Activated CD4-positive, alpha-beta T cell treated with anti-CD3 and anti-CD28 coated beads, Interleukin-10, Interleukin-2, amounts not matched to agents 100 ng/mL and 50 ng/mL, durations not matched to agents 16 hours and 8 hours (primary cell): ENCODE data around the gene INTS3.

Experiments
- DNase-seq: peaks from one replicate; pipeline ENCODE4 v3.0.0-alpha.2; 2020

INTS3 gene, protein sequence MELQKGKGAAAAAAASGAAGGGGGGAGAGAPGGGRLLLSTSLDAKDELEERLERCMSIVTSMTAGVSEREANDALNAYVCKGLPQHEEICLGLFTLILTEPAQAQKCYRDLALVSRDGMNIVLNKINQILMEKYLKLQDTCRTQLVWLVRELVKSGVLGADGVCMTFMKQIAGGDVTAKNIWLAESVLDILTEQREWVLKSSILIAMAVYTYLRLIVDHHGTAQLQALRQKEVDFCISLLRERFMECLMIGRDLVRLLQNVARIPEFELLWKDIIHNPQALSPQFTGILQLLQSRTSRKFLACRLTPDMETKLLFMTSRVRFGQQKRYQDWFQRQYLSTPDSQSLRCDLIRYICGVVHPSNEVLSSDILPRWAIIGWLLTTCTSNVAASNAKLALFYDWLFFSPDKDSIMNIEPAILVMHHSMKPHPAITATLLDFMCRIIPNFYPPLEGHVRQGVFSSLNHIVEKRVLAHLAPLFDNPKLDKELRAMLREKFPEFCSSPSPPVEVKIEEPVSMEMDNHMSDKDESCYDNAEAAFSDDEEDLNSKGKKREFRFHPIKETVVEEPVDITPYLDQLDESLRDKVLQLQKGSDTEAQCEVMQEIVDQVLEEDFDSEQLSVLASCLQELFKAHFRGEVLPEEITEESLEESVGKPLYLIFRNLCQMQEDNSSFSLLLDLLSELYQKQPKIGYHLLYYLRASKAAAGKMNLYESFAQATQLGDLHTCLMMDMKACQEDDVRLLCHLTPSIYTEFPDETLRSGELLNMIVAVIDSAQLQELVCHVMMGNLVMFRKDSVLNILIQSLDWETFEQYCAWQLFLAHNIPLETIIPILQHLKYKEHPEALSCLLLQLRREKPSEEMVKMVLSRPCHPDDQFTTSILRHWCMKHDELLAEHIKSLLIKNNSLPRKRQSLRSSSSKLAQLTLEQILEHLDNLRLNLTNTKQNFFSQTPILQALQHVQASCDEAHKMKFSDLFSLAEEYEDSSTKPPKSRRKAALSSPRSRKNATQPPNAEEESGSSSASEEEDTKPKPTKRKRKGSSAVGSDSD

DNA sequence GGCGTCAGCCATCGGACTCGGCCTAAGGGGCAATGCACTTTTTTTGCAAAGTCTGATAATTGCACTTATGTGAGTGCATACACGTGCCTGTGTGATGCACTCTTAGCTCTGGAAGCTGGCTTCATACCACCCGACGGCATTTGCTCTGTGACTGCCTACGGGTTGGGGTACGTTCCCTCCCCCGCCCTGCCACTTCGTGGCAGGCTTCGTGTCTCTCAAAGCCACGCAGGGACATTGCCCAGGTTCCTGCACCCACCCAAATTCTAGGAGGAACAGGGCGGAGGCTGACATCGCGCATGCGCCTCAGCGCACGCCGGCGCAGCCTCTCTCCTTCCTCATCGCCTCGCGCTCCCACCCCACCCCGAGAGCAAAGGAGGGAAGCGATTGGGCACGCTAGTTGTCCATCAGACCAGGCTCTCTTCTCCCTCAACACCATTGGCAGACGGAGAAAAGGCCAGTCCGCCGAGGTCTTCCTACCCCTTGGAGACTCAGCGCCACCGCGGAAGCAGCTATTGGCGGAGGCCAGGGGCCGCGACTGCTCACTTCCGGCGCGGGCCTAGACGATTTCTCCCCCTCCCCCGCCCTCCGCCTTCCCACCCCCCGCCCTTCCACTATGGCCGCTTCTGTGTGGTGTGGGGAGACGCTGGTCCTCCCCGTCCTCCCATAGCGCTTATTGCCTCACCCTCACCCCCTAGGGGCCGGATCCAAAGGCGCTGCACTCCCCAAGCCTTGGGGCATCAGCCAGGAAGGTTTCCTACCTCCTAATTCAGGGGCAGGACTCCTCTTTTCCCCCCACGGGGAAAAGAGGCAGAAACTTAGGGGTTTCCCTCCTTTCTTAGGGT is at the start of gene INTS3:
Gene INTS3 (plus strand): TSS at position 588 of the 842 bp plus-strand sequence. CDS start 585 bp downstream, outside the sequence.
- peak; percentile 100 for DNase-seq

DNA sequence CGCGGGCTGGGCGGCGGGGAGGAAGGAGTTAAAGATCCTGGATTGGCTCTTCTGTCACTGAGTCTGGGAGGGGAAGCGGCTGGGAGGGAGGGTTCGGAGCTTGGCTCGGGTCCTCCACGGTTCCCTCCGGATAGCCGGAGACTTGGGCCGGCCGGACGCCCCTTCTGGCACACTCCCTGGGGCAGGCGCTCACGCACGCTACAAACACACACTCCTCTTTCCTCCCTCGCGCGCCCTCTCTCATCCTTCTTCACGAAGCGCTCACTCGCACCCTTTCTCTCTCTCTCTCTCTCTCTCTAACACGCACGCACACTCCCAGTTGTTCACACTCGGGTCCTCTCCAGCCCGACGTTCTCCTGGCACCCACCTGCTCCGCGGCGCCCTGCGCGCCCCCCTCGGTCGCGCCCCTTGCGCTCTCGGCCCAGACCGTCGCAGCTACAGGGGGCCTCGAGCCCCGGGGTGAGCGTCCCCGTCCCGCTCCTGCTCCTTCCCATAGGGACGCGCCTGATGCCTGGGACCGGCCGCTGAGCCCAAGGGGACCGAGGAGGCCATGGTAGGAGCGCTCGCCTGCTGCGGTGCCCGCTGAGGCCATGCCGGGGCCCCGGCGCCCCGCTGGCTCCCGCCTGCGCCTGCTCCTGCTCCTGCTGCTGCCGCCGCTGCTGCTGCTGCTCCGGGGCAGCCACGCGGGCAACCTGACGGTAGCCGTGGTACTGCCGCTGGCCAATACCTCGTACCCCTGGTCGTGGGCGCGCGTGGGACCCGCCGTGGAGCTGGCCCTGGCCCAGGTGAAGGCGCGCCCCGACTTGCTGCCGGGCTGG is 49.1 kb upstream of the INTS3 start, which contains the start of gene NPR1:
Gene NPR1 (plus strand): TSS at position 170 of the 818 bp plus-strand sequence. CDS start 421 bp downstream, at position 591.
- DNase-seq = peak; percentile 19

DNA sequence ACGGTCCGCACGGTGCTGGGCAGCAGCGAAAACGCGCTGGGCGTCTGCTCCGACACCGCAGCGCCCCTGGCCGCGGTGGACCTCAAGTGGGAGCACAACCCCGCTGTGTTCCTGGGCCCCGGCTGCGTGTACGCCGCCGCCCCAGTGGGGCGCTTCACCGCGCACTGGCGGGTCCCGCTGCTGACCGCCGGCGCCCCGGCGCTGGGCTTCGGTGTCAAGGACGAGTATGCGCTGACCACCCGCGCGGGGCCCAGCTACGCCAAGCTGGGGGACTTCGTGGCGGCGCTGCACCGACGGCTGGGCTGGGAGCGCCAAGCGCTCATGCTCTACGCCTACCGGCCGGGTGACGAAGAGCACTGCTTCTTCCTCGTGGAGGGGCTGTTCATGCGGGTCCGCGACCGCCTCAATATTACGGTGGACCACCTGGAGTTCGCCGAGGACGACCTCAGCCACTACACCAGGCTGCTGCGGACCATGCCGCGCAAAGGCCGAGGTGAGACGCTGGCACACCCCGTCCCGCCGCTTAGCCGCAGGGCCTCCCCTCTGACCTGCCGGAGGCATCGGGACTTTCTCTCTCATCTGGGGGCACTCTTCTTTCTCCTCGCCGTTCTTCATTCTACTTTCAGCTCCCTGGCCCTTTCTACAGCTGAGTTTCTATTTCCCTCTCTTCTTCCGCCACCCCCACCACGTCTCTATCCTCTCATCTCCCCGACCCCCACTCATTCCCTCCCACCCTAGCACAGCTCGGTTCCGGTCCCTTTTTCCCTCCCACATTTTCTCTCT is 48.3 kb upstream of the INTS3 start:
- peak; percentile 20 for DNase-seq

DNA sequence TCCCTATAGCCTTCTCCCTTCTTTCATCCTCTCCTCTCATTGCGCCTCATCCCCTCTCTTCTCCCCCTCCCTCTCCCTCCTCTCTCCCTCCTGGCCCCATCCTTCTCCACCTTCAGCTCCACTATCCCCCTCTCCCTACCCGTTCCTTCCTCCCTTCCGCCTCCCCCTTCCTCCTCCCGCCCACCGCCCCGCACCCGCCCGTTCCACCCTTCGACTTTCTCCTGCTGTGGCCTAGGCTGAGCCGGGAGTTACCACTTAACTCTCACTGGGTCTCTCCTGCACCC is 47.8 kb upstream of the INTS3 start:
- DNase-seq = no peak

DNA sequence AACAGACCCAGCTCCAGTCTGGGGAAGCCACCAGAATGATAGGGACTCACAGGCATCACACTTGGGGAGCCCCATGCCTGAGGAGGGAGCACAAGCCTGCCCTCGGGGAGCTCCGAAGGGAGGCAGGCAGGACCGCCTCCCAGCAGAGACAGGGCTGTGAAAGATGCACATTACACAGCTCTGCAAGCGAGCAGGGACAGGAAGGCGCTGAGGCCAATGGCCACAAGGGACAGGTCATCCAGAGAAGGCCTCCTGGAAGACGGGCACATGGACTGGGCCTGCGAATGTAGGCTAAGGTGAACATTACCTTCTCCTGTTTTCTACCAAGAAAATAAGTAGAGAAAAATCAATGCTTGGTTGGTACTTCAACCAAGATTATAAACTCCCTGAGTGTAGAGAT is 45.1 kb upstream of the INTS3 start:
- DNase-seq = no peak

DNA sequence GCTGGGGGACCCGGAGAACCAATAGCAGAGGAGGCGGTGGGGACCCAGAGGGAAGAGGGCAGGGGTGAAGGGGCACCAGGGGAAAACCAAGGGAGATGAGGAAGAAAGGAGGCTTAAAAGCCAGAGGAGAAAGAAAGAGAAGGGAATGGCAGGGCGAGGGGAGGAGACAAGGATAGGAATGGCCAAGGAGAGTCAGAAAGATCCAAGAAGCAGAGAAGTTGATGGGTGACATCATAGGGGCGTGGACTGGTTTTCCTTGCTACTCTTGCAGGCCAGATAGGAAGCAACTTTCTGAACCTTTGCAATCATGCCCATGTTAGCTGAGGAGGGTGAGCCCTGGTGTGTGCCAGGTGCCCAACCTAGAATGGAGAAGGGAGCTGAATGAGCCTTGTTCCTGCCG is 44.0 kb upstream of the INTS3 start:
- DNase-seq = no peak

DNA sequence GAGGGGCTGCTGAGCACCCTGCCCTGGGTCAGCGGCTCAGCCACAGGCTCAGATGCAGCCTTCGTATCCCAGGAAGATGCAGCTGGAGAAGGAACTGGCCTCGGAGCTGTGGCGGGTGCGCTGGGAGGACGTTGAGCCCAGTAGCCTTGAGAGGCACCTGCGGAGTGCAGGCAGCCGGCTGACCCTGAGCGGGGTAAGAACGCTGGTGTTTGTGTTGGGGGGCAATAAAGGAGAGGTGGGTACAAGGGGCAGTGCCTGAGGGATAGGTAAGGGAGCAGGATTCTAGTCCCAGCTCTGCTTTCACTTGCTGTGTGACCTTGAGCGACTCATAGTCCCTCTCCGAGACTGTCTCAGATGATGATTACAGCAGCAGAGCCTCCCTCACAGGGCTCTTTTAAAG is 43.0 kb upstream of the INTS3 start:
- no peak for DNase-seq

DNA sequence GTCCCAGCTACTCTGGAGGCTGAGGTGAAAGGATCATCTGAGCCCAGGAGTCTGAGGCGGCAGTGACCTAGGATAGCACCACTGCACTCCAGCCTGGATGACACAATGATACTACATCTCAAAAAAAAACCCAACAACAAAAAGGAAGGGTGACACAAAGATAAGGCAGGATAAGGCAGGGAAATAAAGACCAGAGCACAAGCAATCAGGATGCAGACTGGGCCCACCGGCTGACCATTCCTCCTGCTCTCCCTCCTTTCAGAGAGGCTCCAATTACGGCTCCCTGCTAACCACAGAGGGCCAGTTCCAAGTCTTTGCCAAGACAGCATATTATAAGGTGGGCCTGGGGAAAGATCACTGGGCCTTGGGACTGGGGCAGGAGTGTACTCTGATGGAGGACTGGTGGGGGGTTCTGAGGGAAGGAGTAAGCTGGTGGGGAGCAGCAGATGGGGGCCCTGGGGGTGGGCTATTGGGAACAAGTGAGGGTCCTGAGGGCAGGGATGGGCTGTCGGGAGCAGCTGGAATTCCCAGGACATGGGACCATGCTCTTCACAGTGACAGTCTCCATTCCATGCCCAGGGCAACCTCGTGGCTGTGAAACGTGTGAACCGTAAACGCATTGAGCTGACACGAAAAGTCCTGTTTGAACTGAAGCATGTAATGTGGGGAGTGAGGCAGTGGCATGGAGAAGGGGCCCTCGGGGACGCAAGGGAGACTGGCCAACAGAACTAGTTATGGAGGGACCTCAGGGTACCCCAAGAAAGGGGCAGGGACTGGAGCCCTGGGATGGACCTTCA is 42.1 kb upstream of the INTS3 start:
- no peak for DNase-seq

DNA sequence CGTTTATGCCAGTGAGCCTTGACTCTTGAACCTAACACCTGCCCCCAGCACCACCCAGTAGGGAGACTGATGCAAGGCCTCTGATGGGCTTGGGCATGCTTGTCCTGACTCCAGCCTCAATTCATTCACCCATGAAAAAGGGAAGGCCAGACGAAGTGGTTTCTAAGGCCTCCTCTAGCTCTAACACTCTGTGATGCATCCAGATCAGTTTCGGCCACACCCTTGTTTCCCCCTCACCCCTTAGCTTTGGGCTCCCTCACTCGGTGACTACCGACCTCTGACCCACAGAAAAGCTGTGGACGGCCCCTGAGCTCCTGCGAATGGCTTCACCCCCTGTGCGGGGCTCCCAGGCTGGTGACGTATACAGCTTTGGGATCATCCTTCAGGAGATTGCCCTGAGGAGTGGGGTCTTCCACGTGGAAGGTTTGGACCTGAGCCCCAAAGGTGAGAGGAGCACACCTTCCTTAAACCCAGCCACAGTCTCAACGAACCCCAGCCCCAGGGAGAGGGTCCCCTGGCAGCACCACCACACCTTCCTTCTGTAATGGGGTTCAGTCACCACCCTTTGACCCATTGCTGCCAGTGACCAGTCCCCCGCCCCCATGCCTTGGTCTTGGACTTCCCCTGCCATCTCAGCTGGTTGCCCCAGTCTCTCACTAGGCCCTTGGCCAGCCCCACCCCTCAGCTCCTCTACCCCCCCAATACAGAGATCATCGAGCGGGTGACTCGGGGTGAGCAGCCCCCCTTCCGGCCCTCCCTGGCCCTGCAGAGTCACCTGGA is 40.3 kb upstream of the INTS3 start:
- DNase-seq = no peak

DNA sequence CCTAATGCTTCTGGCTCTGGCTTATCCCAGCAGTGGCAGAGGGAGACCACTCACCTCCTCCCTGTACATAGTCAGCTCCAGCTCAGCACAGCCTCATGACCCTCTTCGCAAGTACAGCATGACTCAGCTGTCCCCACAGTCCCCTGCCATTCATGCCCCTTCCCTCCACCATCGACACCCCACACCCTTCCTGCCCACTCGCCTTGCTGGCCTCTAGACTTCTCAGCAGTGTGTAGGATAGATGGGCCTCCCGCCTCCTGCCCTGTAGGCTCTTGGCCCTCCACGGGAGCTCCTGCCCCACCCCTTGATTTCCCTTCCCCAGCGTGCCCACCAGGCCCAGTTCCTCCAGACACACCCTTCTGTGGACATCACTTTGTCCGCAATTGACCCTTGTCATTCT is 39.6 kb upstream of the INTS3 start:
- DNase-seq = no peak

DNA sequence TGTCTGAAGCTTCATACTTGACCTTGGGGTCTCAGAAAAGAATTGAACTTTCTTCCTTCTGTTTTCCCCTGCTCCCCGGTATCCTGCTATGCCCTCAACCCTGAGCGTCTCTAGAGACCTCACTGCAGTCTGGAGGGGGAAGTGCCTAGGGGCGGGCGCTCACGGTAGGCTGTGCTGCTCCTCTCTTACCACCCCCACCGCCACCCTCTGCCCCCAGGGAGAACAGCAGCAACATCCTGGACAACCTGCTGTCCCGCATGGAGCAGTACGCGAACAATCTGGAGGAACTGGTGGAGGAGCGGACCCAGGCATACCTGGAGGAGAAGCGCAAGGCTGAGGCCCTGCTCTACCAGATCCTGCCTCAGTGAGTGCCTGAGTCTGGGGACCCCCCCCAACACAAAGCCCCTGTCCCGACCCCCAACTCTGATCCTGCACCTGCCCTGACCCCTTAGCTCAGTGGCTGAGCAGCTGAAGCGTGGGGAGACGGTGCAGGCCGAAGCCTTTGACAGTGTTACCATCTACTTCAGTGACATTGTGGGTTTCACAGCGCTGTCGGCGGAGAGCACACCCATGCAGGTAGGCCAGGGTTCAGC is 39.0 kb upstream of the INTS3 start:
- DNase-seq = no peak

DNA sequence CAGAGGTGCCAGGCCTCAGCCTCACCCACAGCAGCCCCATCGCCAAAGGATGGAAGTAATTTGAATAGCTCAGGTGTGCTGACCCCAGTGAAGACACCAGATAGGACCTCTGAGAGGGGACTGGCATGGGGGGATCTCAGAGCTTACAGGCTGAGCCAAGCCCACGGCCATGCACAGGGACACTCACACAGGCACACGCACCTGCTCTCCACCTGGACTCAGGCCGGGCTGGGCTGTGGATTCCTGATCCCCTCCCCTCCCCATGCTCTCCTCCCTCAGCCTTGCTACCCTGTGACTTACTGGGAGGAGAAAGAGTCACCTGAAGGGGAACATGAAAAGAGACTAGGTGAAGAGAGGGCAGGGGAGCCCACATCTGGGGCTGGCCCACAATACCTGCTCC is 34.4 kb upstream of the INTS3 start:
- DNase-seq = no peak

DNA sequence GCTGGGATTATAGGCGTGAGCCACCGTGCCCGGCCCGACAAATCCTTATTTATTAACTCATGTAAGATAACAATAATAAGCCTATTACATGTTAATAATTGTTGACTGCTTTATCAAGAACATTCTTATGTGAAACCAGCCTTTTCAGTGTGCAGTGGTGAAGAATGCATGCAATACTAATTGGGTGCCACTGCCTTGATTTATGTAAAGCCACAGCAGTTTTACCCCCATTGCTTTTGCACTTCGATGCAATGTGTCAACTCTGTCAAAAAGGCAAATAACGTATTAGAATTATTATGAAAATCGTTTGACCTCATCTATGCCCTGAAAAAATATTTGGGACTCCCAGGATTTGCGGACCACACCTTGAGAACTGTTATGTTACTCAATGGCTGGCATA is 31.1 kb upstream of the INTS3 start:
- no peak for DNase-seq

DNA sequence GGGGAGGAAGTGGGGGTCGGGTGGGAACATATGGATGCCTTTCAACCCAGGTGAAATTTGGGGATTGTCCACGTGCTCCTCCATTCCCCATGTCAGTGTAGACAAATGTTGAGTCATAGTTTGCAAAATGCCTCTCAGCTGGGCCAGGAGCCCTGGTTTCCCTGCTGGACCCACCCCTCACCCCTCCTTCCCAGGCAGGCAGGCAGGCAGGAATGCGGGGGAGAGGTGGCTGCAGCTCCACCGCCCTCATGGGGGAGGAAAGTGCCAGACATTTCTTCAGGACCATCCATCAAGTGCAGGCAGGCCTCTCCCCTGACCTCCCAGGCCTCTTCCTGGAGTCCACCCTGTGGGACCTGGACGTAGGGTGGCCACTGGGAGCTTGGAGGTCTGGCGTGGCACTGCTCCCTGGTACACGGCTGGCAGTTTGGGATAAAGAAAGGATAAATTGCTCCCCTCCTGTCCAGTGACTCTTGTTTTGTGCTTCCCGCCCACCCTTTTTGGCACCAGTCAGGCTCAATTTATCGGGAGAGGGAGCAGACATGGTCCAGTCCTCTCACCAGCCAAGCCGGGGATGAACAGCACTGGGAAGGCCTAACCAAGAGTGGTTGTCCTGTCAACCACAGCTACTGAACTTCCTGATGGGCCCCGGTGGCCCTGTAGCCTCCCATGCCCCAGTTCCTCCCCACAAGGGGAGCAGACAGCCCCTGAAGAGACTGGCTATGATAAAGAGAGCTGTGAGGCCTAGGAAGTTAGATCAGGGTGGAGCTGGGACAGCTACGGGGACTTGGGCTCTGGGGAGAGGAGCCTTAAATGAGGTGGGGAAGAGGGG is 30.4 kb upstream of the INTS3 start:
- DNase-seq = no peak

DNA sequence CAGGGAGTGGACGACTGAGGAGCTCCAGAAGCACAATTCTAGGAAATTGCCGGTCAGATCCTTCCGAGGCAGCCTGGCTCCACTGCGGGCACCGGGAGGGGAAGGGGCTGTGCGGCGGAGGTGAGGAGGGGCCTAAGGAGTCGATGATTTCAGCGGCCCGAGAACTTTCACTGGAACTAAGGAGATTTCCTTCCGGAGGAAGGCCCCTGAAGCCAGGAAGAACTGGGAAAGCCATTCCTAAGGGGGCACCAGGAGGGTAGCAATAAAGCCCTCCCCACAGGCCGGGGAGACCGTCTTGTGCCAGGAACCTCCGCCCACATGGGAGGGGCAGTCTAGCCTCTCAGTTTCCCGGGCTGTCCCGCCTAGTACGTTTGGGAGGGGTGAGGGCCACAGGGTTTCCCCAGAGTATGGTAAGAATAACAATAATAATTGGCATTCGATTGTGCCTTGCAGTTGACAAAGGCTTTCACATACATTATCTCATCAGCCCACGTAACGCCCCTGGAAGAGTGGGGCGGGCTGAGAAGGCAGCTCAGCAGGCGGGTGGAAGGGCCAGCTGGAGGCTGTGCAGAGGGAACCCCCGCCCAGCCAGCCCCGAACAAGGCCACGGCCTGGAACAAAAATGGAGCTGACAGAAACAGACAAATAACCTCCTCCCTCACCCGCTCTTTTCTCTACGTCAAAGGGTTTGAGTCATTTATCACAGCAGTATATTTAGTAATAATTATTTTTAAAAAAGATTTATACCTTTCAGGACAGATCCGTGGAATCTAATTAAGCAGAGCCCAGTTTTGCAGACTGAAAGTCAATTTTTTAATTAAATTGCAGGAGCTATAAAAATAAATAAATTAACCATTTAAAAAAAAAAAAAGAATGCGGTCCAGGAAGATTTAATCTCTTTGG is 29.6 kb upstream of the INTS3 start:
- DNase-seq = no peak

DNA sequence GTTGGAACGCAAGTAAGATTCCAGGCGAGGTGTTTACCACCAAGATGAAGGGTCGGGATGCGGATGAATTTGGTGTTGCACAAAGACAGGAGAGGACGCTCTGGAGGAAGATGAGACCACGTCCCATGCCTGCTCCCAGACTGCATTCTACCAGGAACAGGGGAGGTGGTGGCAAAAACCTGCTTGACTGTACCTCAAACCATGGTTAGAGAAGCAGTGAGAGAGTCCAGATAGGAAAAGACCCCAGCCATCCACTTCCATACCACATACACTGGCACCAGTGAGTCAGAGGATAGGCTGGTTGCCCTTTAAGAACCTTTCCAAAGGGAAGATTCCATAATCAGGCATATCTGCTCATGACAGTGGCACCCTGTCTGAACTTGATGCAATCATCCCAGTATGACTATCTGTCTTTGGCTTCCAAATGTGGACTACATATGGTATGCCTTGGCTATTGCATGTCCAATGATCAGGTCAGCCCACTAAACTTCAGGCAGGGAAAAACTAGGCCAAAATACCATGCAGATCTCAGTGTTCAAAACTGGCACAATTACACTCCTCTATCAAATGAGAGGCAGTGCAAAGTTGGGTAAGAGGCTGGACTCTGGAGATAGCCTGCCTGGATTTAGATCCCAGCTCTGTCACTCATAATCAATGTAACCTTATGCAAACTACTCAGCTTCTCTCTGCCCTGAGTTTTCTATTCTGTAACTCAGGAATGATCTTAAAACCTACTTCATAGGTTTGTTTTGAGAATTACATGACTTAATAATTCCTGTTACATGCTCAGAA is 28.7 kb upstream of the INTS3 start:
- DNase-seq = no peak
